ENCODE results near the gene ARL15.

The ARL15 gene

GRCh38 chr5:53965459-53965858, 344.9 kb downstream of the ARL15 start:
- FAIRE-seq (no peak), DNase-seq (ENCODE audit: insufficient read length, low spot score) (no peak)
- no peak for TF ChIP-seq CTCF (IDR thresholded peaks at IDR 0.05; ENCODE audit: insufficient read depth, missing control alignments)

DNA sequence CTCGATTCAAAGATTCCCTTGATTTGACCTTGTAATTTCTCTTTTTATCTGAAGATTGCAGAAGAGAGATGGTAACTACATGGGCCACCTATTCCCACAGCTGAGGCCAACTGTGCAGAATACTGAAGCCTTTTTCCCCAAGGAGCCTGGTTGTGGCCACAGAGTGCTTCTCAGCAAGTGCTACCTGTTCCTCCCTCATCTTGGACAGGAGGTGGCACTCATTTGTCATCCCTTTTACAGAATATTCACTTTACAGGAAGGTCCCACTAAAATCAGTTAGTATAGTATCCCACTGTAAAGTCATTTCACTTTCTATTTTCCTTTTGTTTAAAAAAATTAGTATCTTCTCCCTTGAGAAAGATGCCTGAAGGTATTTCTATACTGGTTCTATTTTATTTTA, 346.4 kb downstream of the ARL15 start:
- FAIRE-seq: no peak
- no peak for DNase-seq (ENCODE audit: insufficient read length, low spot score)
- TF ChIP-seq CTCF (IDR thresholded peaks at IDR 0.05; ENCODE audit: insufficient read depth, missing control alignments): peak; percentile 29

DNA sequence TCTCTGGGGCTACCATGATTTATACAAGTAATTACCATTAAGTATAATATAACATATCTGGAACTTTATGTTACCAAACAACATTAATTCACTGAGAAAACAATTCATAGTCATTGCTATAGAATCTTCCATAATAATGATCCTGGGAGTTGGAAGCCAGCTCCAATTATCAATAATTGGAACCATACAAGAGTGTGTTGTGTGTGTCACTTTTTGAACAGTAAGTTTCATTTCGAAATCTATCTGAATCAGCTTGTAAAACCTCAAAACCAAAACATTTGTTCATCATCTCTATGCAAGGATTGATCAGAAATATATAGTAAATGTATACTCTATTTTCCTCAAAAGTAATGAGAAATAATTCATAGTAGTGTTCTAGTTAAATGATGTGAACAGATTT, 348.1 kb downstream of the ARL15 start:
- FAIRE-seq (no peak), DNase-seq (ENCODE audit: insufficient read length, low spot score) (no peak)

DNA sequence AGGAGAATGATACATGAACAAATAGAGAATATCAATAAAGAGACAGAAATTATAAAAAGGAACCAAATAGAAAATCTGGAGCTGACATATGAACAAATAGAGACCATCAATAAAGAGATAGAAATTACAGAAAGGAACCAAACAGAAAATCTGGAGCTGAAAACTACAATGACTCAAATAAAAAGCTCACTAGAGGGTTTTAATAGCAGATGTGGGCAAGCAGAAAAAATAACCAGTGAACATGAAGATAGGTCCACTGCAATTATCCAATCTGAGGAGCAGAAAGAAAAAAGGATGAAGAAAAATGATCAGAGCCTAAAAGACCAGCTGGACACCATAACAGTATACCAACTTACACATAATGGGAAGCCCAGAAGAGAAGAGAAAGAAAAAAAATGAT, 353.7 kb downstream of the ARL15 start:
- DNase-seq (ENCODE audit: insufficient read length, low spot score) (no peak), FAIRE-seq (no peak)
- no peak for TF ChIP-seq CTCF (IDR thresholded peaks at IDR 0.05; ENCODE audit: insufficient read depth, missing control alignments)

More for the DNA sequence above, 348.1 kb downstream of the ARL15 start:
- no peak for TF ChIP-seq CTCF (IDR thresholded peaks at IDR 0.05; ENCODE audit: insufficient read depth, missing control alignments)

DNA sequence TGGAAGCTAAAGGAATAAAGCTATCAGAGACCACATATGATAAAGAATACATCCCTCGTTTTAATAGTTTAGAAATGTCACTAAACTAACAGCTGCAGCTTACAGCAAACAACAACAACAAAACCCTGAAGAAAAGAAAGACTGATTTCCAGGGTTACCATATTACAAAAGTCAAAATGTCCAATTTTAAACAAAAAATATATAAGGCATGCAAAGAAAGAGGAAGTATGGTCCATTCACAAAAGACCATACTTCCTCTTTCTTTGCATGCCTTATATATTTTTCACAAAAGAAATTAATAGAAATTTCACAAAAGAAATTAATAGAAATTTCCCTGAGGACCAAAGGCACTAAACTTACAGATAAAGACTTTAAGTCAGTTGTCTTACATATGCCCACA, 354.2 kb downstream of the ARL15 start:
- no peak for FAIRE-seq

DNA sequence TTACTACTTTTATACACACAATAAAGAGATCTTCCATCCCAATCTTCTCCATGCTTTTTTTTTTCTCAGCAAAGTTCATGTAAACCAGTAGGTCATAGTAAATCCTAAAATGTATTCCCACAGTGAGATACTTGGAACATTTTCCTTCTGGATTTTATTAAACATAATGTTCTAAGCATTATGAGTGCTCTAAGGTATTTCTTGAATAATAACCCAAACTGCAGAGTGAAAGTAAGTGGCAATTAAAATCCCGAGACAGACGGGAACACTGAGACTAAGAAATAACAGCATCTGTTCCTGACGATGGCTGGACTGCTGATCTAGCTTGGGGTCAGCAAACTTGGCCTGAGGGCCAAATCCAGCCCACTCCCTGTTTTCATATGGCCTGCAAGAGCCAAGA, 359.8 kb downstream of the ARL15 start:
- TF ChIP-seq CTCF (IDR thresholded peaks at IDR 0.05; ENCODE audit: insufficient read depth, missing control alignments): no peak
- FAIRE-seq: no peak

More for the DNA sequence above, 354.2 kb downstream of the ARL15 start:
- TF ChIP-seq CTCF (IDR thresholded peaks at IDR 0.05; ENCODE audit: insufficient read depth, missing control alignments): no peak
- DNase-seq (ENCODE audit: insufficient read length, low spot score): no peak

GRCh38 chr5:53948598-53948997, 361.8 kb downstream of the ARL15 start:
- DNase-seq (ENCODE audit: insufficient read length, low spot score): no peak
- TF ChIP-seq CTCF (IDR thresholded peaks at IDR 0.05; ENCODE audit: insufficient read depth, missing control alignments): no peak
- no peak for FAIRE-seq

More for the DNA sequence above, 359.8 kb downstream of the ARL15 start:
- no peak for DNase-seq (ENCODE audit: insufficient read length, low spot score)

All from D721Med (cell line).